Measurements from ENCODE around the gene GPR39. TPM values are rescaled to one million over a fixed set of nuclear protein-coding genes. Genes with fewer than 3 reads are reported as not detected.

The GPR39 gene
- total RNA-seq, 6 experiments from 2014 or later, result 2.2 to 3.0 (median 2.5) TPM

DNA sequence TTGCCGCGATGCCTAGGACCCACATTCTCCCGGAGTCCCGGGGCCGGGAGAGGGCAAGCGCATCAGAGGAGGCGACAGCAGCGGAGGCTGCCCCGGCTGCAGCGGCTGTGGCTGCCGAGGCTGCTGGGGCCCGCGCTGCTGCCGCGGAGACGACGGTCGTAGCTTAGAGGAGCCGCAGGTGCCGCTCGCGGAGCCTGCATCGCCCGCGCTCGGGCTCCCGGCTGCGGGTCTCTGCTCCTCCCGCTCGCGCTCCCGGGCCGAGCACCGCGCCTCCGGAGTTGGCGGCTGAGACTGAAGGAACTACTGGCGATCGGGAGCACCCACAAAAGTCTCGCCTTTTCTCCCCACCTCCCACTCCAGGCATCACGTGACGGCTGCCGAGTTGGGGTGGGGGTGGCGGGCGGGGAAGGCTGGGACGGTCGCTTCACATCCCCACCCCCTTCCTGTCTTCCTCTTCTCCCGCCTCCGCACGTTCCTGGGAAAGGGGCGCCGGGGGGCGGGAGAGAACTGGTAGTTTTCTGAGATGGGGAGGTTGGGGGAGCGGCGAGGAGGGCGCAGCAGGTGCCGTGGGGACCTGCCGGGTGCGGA, 253.4 kb downstream of the GPR39 start, which contains the start of gene LYPD1:
Gene LYPD1, minus strand, starts transcription at position 298 of the 588 bp plus-strand sequence. Its CDS starts 273 bp downstream, at position 25.
- H3K4me3 Mint-ChIP-seq, result peak within 1 kb of the TSS; percentile 87
- DNase-seq, result no peak
- peak within 1 kb of the TSS; percentile 52; the same call in 1 of the 2 replicates for H3K27ac Mint-ChIP-seq
- H3K36me3 Mint-ChIP-seq (ENCODE audit: low read depth), result no peaks in the 10 kb centered on the region
- TF ChIP-seq, protein P1, sequence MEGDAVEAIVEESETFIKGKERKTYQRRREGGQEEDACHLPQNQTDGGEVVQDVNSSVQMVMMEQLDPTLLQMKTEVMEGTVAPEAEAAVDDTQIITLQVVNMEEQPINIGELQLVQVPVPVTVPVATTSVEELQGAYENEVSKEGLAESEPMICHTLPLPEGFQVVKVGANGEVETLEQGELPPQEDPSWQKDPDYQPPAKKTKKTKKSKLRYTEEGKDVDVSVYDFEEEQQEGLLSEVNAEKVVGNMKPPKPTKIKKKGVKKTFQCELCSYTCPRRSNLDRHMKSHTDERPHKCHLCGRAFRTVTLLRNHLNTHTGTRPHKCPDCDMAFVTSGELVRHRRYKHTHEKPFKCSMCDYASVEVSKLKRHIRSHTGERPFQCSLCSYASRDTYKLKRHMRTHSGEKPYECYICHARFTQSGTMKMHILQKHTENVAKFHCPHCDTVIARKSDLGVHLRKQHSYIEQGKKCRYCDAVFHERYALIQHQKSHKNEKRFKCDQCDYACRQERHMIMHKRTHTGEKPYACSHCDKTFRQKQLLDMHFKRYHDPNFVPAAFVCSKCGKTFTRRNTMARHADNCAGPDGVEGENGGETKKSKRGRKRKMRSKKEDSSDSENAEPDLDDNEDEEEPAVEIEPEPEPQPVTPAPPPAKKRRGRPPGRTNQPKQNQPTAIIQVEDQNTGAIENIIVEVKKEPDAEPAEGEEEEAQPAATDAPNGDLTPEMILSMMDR (IDR thresholded peaks at IDR 0.05), result no peak
- H3K4me1 Mint-ChIP-seq (ENCODE audit: low read depth), result peaks cover 29% of the 10 kb centered on the region
- H3K27me3 Mint-ChIP-seq (ENCODE audit: insufficient read depth), result peaks cover 8% of the 10 kb centered on the region; the same call in 1 of the 2 replicates
- H3K9me3 Mint-ChIP-seq, result no peaks in the 10 kb centered on the region

DNA sequence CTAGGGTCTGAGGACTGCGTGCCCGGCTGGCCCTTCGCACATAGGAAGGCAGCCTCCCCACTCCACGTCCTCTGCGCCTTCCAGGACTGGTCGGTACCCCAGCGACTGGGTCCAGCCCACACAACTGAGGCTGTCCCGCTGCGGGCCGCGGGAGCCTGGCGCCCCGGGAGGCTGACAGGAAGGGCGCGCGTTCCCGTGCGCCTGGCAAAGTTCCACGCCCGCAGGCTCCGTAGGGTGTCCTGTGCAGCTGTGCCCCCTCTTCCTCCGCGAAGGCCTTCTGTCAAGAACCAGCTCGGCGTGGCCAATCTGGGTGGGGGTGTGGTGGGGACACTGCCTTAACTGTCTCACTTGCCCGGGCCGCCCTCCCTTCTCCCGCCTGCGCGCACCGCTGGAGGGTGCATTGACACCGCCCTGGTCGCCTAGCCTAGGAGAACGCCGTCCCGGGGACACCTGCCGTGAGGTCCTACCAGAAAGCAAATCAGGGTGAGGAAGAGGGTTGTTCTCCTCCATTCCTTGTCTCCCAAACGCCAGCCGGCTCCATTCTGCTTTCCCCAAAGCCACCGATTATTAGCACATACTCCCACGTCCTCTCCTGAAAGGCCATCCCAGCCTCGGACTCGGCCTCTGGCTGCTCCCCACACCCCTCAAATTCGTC, 254.0 kb downstream of the GPR39 start:
- DNase-seq, result no peak
- peak overlapping the region; percentile 52; the same call in 1 of the 2 replicates for H3K27ac Mint-ChIP-seq
- H3K36me3 Mint-ChIP-seq (ENCODE audit: low read depth), result no peaks in the 10 kb centered on the region
- peak overlapping the region; percentile 87 for H3K4me3 Mint-ChIP-seq
- peaks cover 34% of the 10 kb centered on the region for H3K4me1 Mint-ChIP-seq (ENCODE audit: low read depth)
- peaks cover 8% of the 10 kb centered on the region; the same call in 1 of the 2 replicates for H3K27me3 Mint-ChIP-seq (ENCODE audit: insufficient read depth)
- H3K9me3 Mint-ChIP-seq, result no peaks in the 10 kb centered on the region
- TF ChIP-seq, protein P1 (IDR thresholded peaks at IDR 0.05), result no peak

GRCh38 chr2:132671151-132671835, 254.7 kb downstream of the GPR39 start:
- Mint-ChIP-seq H3K4me3 (peak overlapping the region; percentile 87), H3K27me3 (ENCODE audit: insufficient read depth) (peaks cover 8% of the 10 kb centered on the region; the same call in 1 of the 2 replicates), H3K4me1 (ENCODE audit: low read depth) (peaks cover 40% of the 10 kb centered on the region), H3K9me3 (no peaks in the 10 kb centered on the region), H3K36me3 (ENCODE audit: low read depth) (no peaks in the 10 kb centered on the region), H3K27ac (peak overlapping the region; percentile 52; the same call in 1 of the 2 replicates)
- peak; percentile 80 for DNase-seq
- TF ChIP-seq, protein P1 (IDR thresholded peaks at IDR 0.05), result no peak

- no peak for DNase-seq
- H3K27me3 Mint-ChIP-seq (ENCODE audit: insufficient read depth), result no peaks in the 10 kb centered on the region
- TF ChIP-seq, protein P1 (IDR thresholded peaks at IDR 0.05), result peak; percentile 67
- H3K4me1 Mint-ChIP-seq (ENCODE audit: low read depth), result peaks cover 68% of the 10 kb centered on the region
- no peaks in the 10 kb centered on the region for H3K36me3 Mint-ChIP-seq (ENCODE audit: low read depth)
- peak overlapping the region; percentile 68; the same call in 1 of the 2 replicates for H3K4me3 Mint-ChIP-seq
- no peaks in the 10 kb centered on the region for H3K9me3 Mint-ChIP-seq
- peak overlapping the region; percentile 81; the same call in 1 of the 2 replicates for H3K27ac Mint-ChIP-seq
These were observed 260.4 kb downstream of the GPR39 start for GRCh38 chr2:132676999-132677398.

GRCh38 chr2:132677661-132678060, 261.1 kb downstream of the GPR39 start:
- Mint-ChIP-seq H3K27ac (peak overlapping the region; percentile 81), H3K9me3 (no peaks in the 10 kb centered on the region), H3K27me3 (ENCODE audit: insufficient read depth) (no peaks in the 10 kb centered on the region), H3K4me1 (ENCODE audit: low read depth) (peaks cover 68% of the 10 kb centered on the region), H3K4me3 (peak overlapping the region; percentile 68), H3K36me3 (ENCODE audit: low read depth) (no peaks in the 10 kb centered on the region)
- TF ChIP-seq, protein P1 (IDR thresholded peaks at IDR 0.05), result no peak
- DNase-seq, result peak; percentile 58

Measured in HFFc6 (cell line).